PC-9 (cell line): ENCODE measurements around the gene ZNF652. TPM values are rescaled to one million over a fixed set of nuclear protein-coding genes. Genes with fewer than 3 reads are reported as not detected.

Source experiments
- BruUV-seq: library from RNA; stranded (reverse); fragments of 400-500 nt; replicated peaks from 2 replicates; lab custom pipeline; 2021; lab: Mats Ljungman, UMichigan
- CTCF ChIA-PET: fragments of 300-600 bp; sonication (Branson Sonifier 250); formaldehyde crosslinking; loops from one replicate; lab custom pipeline; 2022; ENCODE audit warnings: antibody characterized with exemption; lab: Charles Lee
- POLR2A ChIA-PET: fragments of 300-600 bp; sonication (Branson Sonifier 250); formaldehyde crosslinking; loops from one replicate; lab custom pipeline; 2022; ENCODE audit warnings: antibody characterized with exemption; ENCODE audit not compliant: unreplicated experiment; lab: Charles Lee
- DNase-seq, 2 experiments: peaks; one replicate each; pipeline versions ENCODE4 v3.0.0 to v3.0.0-alpha.2; 2015 to 2022; ENCODE audit warnings: mixed read lengths in 1 of 2
- H2AFZ ChIP-seq: fragments of 200-600 bp; sonication (generic); 2 replicates; pipeline ENCODE4 v1.8.1; 2017; ENCODE audit warnings: antibody characterized with exemption
- H3F3A ChIP-seq: fragments of 200-600 bp; sonication (generic); 2 replicates; pipeline ENCODE4 v1.8.1; 2017; ENCODE audit warnings: antibody characterized with exemption, mild to moderate bottlenecking, low read depth; ENCODE audit not compliant: insufficient read depth
- H3K27ac ChIP-seq: fragments of 200-600 bp; sonication (generic); 2 replicates; pipeline ENCODE4 v1.6.1; 2016; ENCODE audit warnings: mixed run types
- H3K27me3 ChIP-seq: fragments of 200-600 bp; sonication (generic); 2 replicates; pipeline ENCODE4 v1.6.1; 2016; ENCODE audit warnings: low read depth, mixed run types; ENCODE audit not compliant: insufficient read depth
- H3K36me3 ChIP-seq: fragments of 200-600 bp; sonication (generic); 2 replicates; pipeline ENCODE4 v1.6.1; 2016; ENCODE audit warnings: low read depth, mixed run types
- H3K4me1 ChIP-seq: fragments of 200-600 bp; sonication (generic); replicated peaks from 2 replicates; pipeline ENCODE4 v1.6.1; 2016; ENCODE audit warnings: mixed run types; ENCODE audit not compliant: insufficient read depth
- H3K4me2 ChIP-seq: fragments of 200-600 bp; sonication (generic); 2 replicates; pipeline ENCODE4 v1.6.1; 2017; ENCODE audit warnings: mixed run types
- H3K4me3 ChIP-seq: fragments of 200-600 bp; sonication (generic); 2 replicates; pipeline ENCODE4 v1.6.1; 2016; ENCODE audit warnings: mixed run types
- H3K79me2 ChIP-seq: fragments of 200-600 bp; sonication (generic); 2 replicates; pipeline ENCODE4 v1.6.1; 2017; ENCODE audit warnings: low read depth, mixed run types
- H3K9me2 ChIP-seq: fragments of 200-600 bp; sonication (generic); 2 replicates; pipeline ENCODE4 v1.8.1; 2017; ENCODE audit warnings: mild to moderate bottlenecking; ENCODE audit not compliant: insufficient read depth
- H3K9me3 ChIP-seq: fragments of 200-600 bp; sonication (generic); 2 replicates; pipeline ENCODE4 v1.8.1; 2016; ENCODE audit warnings: low read depth; ENCODE audit not compliant: insufficient read depth
- H4K20me1 ChIP-seq: fragments of 200-600 bp; sonication (generic); 2 replicates; pipeline ENCODE4 v1.8.1; 2017; ENCODE audit not compliant: insufficient read depth
- CTCF ChIP-seq: fragments of 200-600 bp; sonication (generic); conservative IDR thresholded peaks from 2 replicates; pipeline ENCODE4 v1.6.1; 2017; ENCODE audit warnings: mixed run types, antibody characterized with exemption, mild to moderate bottlenecking, moderate library complexity
- EZH2 ChIP-seq: fragments of 200-600 bp; sonication (generic); IDR thresholded peaks from 2 replicates; pipeline ENCODE4 v1.8.0; 2017; ENCODE audit warnings: antibody characterized with exemption, low read depth
- intact Hi-C: fragments of 100-400 bp; cut with micrococcal nuclease; formaldehyde crosslinking; loops from one replicate; pipeline ENCODE4 v1.10.0; 2022; ENCODE audit not compliant: unreplicated experiment
- total RNA-seq: library from RNA; stranded (reverse); gene quantifications from 2 replicates; pipeline ENCODE4 v1.2.3, GENCODE V29; 2021

Gene ZNF652
- total RNA-seq, 1 experiment from 2014 or later: 49.8 TPM

GRCh38 chr17:49388692-49389513, 26.9 kb upstream of the ZNF652 start:
- Histone ChIP-seq H3K9me3 (no peaks in the 10 kb centered on the region), H2AFZ (no peak overlapping the region), H3K27ac (0 out of 2 replicates have a peak overlapping the region, but pooled peaks have one; percentile 50), H3K79me2 (no peaks in the 10 kb centered on the region), H3K36me3 (no peaks in the 10 kb centered on the region), H3K9me2 (no peaks in the 10 kb centered on the region), H3F3A (peaks cover 19% of the 10 kb centered on the region), H3K27me3 (no peaks in the 10 kb centered on the region), H3K4me2 (peak overlapping the region; percentile 65; the same call in 1 of the 2 replicates), H3K4me1 (peaks cover 27% of the 10 kb centered on the region), H3K4me3 (no peak overlapping the region), H4K20me1 (no peaks in the 10 kb centered on the region)
- POLR2A ChIA-PET: no interaction called here
- intact Hi-C loops: no loop called here
- TF ChIP-seq EZH2: no peak
- TF ChIP-seq CTCF: no peak
- DNase-seq: no peak
- CTCF ChIA-PET: no interaction called here
- no TSS peak for BruUV-seq

GRCh38 chr17:49388290-49388640, 26.2 kb upstream of the ZNF652 start:
- H3K4me3 ChIP-seq: no peak overlapping the region
- no peaks in the 10 kb centered on the region for H3K79me2 ChIP-seq
- DNase-seq: no peak
- ChIA-PET CTCF (interaction anchor here (0.5 kb wide), 1 partner anchor 46 kb away, joined by 5 read pairs; no protein-coding TSS in a partner anchor), POLR2A (interaction anchor here (0.7 kb wide), 1 partner anchor 26 kb away, joined by 3 read pairs; the partner anchor contains the start of gene PHB1)
- H3K36me3 ChIP-seq: no peaks in the 10 kb centered on the region
- no peak overlapping the region for H3K4me2 ChIP-seq
- H3K4me1 ChIP-seq: peaks cover 27% of the 10 kb centered on the region
- no peaks in the 10 kb centered on the region for H3K9me3 ChIP-seq
- intact Hi-C loops: no loop called here
- peaks cover 19% of the 10 kb centered on the region for H3F3A ChIP-seq
- no TSS peak for BruUV-seq
- no peak overlapping the region for H3K27ac ChIP-seq
- TF ChIP-seq CTCF (no peak), EZH2 (no peak)
- H3K27me3 ChIP-seq: no peaks in the 10 kb centered on the region
- no peaks in the 10 kb centered on the region for H4K20me1 ChIP-seq
- no peaks in the 10 kb centered on the region for H3K9me2 ChIP-seq
- no peak overlapping the region for H2AFZ ChIP-seq

GRCh38 chr17:49387498-49388289, 25.6 kb upstream of the ZNF652 start:
- H2AFZ ChIP-seq: no peak overlapping the region
- H3F3A ChIP-seq: peaks cover 19% of the 10 kb centered on the region
- intact Hi-C loops: no loop called here
- H3K36me3 ChIP-seq: no peaks in the 10 kb centered on the region
- no TSS peak for BruUV-seq
- DNase-seq: no peak
- H3K4me1 ChIP-seq: peaks cover 27% of the 10 kb centered on the region
- no peaks in the 10 kb centered on the region for H3K27me3 ChIP-seq
- no peak for TF ChIP-seq EZH2
- no peak for TF ChIP-seq CTCF
- no peak overlapping the region for H3K4me3 ChIP-seq
- ChIA-PET CTCF (interaction anchor here (0.5 kb wide), 1 partner anchor 45 kb away, joined by 5 read pairs; no protein-coding TSS in a partner anchor), POLR2A (interaction anchor here (0.7 kb wide), 1 partner anchor 27 kb away, joined by 3 read pairs; the partner anchor contains the start of gene PHB1)
- H4K20me1 ChIP-seq: no peaks in the 10 kb centered on the region
- no peaks in the 10 kb centered on the region for H3K9me2 ChIP-seq
- H3K27ac ChIP-seq: no peak overlapping the region
- no peaks in the 10 kb centered on the region for H3K79me2 ChIP-seq
- no peak overlapping the region for H3K4me2 ChIP-seq
- H3K9me3 ChIP-seq: no peaks in the 10 kb centered on the region
